Liver (tissue), 9 donors: ENCODE measurements around the gene MR1. TPM values are rescaled to one million over a fixed set of nuclear protein-coding genes. Genes with fewer than 3 reads are reported as not detected.

Experiments
- DNase-seq: peaks from one replicate; pipeline ENCODE4 v3.0.0-alpha.2; 2017; ENCODE audit warnings: low spot score
- H3K27ac ChIP-seq, 2 donors: one replicate each; pipeline ENCODE4 v1.7.0; 2013; ENCODE audit warnings: inconsistent platforms in 2 of 2, low read length in 2 of 2, control low read depth in 1 of 2, low read depth in 1 of 2, mild to moderate bottlenecking in 1 of 2
- H3K27me3 ChIP-seq, 4 donors: one replicate each; pipeline versions ENCODE4 v1.6.1 to v1.7.0; 2013; ENCODE audit warnings: low read length in 3 of 4, inconsistent platforms in 1 of 4, mild to moderate bottlenecking in 1 of 4, moderate library complexity in 1 of 4; ENCODE audit not compliant: control insufficient read depth in 4 of 4, insufficient read depth in 4 of 4
- H3K36me3 ChIP-seq, 4 donors: one replicate each; pipeline versions ENCODE4 v1.6.1 to v1.7.0; 2013; ENCODE audit warnings: low read length in 3 of 4, mild to moderate bottlenecking in 3 of 4, low read depth in 1 of 4, moderate library complexity in 1 of 4; ENCODE audit not compliant: control insufficient read depth in 4 of 4, insufficient read depth in 3 of 4
- H3K4me1 ChIP-seq, 4 donors: one replicate each; pipeline versions ENCODE4 v1.6.1 to v1.7.0; 2013; ENCODE audit warnings: low read length in 3 of 4, mild to moderate bottlenecking in 3 of 4, moderate library complexity in 1 of 4; ENCODE audit not compliant: control insufficient read depth in 4 of 4, insufficient read depth in 4 of 4
- H3K4me3 ChIP-seq, 3 donors: one replicate each; pipeline versions ENCODE4 v1.6.1 to v1.7.0; 2013; ENCODE audit warnings: low read length in 3 of 3, control low read depth in 1 of 3, low read depth in 1 of 3, mild to moderate bottlenecking in 1 of 3
- H3K9ac ChIP-seq, 2 donors: one replicate each; pipeline ENCODE4 v1.7.0; 2013; ENCODE audit warnings: low read length in 2 of 2, mild to moderate bottlenecking in 2 of 2, moderate library complexity in 2 of 2, control low read depth in 1 of 2, low read depth in 1 of 2
- H3K9me3 ChIP-seq, 4 donors: one replicate each; pipeline versions ENCODE4 v1.6.1 to v1.7.0; 2013; ENCODE audit warnings: low read length in 3 of 4; ENCODE audit not compliant: control insufficient read depth in 4 of 4
- ATF3 ChIP-seq: IDR thresholded peaks from 2 replicates; pipeline ENCODE4 v1.6.1; 2016; ENCODE audit warnings: antibody characterized with exemption
- EGR1 ChIP-seq, 2 donors: IDR thresholded peaks; 2 replicates each; pipeline ENCODE4 v1.6.1; 2016 to 2018; ENCODE audit warnings: antibody characterized with exemption in 2 of 2, low read depth in 2 of 2
- FOXA1 ChIP-seq: IDR thresholded peaks from 2 replicates; pipeline ENCODE4 v1.6.1; 2016; ENCODE audit warnings: antibody characterized with exemption
- FOXA2 ChIP-seq: IDR thresholded peaks from 2 replicates; pipeline ENCODE4 v1.6.1; 2016; ENCODE audit warnings: antibody characterized with exemption
- GABPA ChIP-seq, 2 donors: IDR thresholded peaks in 1 of 2; conservative IDR thresholded peaks in 1 of 2; 2 replicates each; pipeline ENCODE4 v1.6.1; 2016; ENCODE audit warnings: antibody characterized with exemption in 2 of 2, mild to moderate bottlenecking in 1 of 2, moderate library complexity in 1 of 2
- HNF4A ChIP-seq, 2 donors: conservative IDR thresholded peaks; 2 replicates each; pipeline ENCODE4 v1.6.1; 2016; ENCODE audit warnings: antibody characterized with exemption in 2 of 2, mild to moderate bottlenecking in 2 of 2
- HNF4G ChIP-seq: IDR thresholded peaks from 2 replicates; pipeline ENCODE4 v1.6.1; 2016; ENCODE audit warnings: antibody characterized with exemption
- JUND ChIP-seq, 2 donors: IDR thresholded peaks; 2 replicates each; pipeline ENCODE4 v1.6.1; 2016; ENCODE audit warnings: antibody characterized with exemption in 2 of 2
- NR2F2 ChIP-seq: IDR thresholded peaks from 2 replicates; pipeline ENCODE4 v1.6.1; 2016; ENCODE audit warnings: antibody characterized with exemption
- RAD21 ChIP-seq, 2 donors: IDR thresholded peaks; 2 replicates each; pipeline ENCODE4 v1.6.1; 2016; ENCODE audit warnings: antibody characterized with exemption in 2 of 2, mild to moderate bottlenecking in 2 of 2
- RXRA ChIP-seq, 2 donors: IDR thresholded peaks; 2 replicates each; pipeline ENCODE4 v1.6.1; 2017 to 2018; ENCODE audit warnings: antibody characterized with exemption in 2 of 2, mild to moderate bottlenecking in 1 of 2
- SP1 ChIP-seq: IDR thresholded peaks from 2 replicates; pipeline ENCODE4 v1.6.1; 2018; ENCODE audit warnings: antibody characterized with exemption, mild to moderate bottlenecking
- TAF1 ChIP-seq: conservative IDR thresholded peaks from 2 replicates; pipeline ENCODE4 v1.6.1; 2016; ENCODE audit warnings: antibody characterized with exemption, mild to moderate bottlenecking
- YY1 ChIP-seq: IDR thresholded peaks from 2 replicates; pipeline ENCODE4 v1.6.1; 2016; ENCODE audit warnings: antibody characterized with exemption, mild to moderate bottlenecking
- WGBS: extraction: QIAGEN DNeasy Blood & Tissue Kit; methylation state at CpG from one replicate; pipeline ENCODE4 v1.1.7; 2013; 5-methylcytosine and 5-hydroxymethylcytosine counted together
- polyA plus RNA-seq, 2 donors: library from polyadenylated mRNA; stranded (reverse) in 1 of 2; unstranded in 1 of 2; fragments of 200-250 nt in 1 of 2; fragments of >200 nt in 1 of 2; fragmentation: Nextera tagmentation in 1 of 2; extraction: Ambion mirVana in 1 of 2; gene quantifications; one replicate each; pipeline versions ENCODE4 v1.2.1 to v1.2.3, GENCODE V29; 2013 to 2015
- total RNA-seq, 2 donors: library from RNA; depleted of rRNA; stranded (reverse); fragments of >200 nt; gene quantifications; one replicate each; pipeline ENCODE4 v1.2.3, GENCODE V29; 2014
- TF ChIP-seq, protein P1 (sequence below): fragments of 150-350 bp; IDR thresholded peaks from 2 replicates; pipeline ENCODE4 v1.5.1; 2017; ENCODE audit warnings: improper control_type of control experiment, low read depth, low read length; ENCODE audit not compliant: missing input control
- TF ChIP-seq, protein P2 (sequence below): IDR thresholded peaks from 2 replicates; pipeline ENCODE4 v1.6.1; 2016; ENCODE audit warnings: antibody characterized with exemption
- TF ChIP-seq, protein P3 (sequence below): IDR thresholded peaks from 2 replicates; pipeline ENCODE4 v1.6.1; 2016; ENCODE audit warnings: antibody characterized with exemption, mild to moderate bottlenecking
- TF ChIP-seq, protein P4 (sequence below): IDR thresholded peaks from 2 replicates; pipeline ENCODE4 v1.6.1; 2016; ENCODE audit warnings: antibody characterized with exemption
- donor health status: healthy.
- donor health status: healthy.
- donor health status: healthy.
- donor health status: healthy.
- donor health status: healthy.

MR1 gene
- total and polyA plus RNA-seq, 4 donors = 5.5 to 8.1 (median 6.1) TPM

GRCh38 chr1:181106022-181106312 is 72.2 kb downstream of the MR1 start:
- DNase-seq = no peak
- H3K4me3 ChIP-seq = no peak overlapping the region
- peak overlapping the region in 1 of 2 donors; percentile 22 for H3K27ac ChIP-seq
- no peaks in the 10 kb centered on the region for H3K9me3 ChIP-seq
- no peak overlapping the region for H3K9ac ChIP-seq
- peaks cover 3 to 25% (median 14%) of the 10 kb centered on the region in 4 donors for H3K4me1 ChIP-seq
- no peaks in the 10 kb centered on the region for H3K27me3 ChIP-seq
- TF ChIP-seq, protein P1, sequence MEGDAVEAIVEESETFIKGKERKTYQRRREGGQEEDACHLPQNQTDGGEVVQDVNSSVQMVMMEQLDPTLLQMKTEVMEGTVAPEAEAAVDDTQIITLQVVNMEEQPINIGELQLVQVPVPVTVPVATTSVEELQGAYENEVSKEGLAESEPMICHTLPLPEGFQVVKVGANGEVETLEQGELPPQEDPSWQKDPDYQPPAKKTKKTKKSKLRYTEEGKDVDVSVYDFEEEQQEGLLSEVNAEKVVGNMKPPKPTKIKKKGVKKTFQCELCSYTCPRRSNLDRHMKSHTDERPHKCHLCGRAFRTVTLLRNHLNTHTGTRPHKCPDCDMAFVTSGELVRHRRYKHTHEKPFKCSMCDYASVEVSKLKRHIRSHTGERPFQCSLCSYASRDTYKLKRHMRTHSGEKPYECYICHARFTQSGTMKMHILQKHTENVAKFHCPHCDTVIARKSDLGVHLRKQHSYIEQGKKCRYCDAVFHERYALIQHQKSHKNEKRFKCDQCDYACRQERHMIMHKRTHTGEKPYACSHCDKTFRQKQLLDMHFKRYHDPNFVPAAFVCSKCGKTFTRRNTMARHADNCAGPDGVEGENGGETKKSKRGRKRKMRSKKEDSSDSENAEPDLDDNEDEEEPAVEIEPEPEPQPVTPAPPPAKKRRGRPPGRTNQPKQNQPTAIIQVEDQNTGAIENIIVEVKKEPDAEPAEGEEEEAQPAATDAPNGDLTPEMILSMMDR = no peak
- TF ChIP-seq, protein P2, sequence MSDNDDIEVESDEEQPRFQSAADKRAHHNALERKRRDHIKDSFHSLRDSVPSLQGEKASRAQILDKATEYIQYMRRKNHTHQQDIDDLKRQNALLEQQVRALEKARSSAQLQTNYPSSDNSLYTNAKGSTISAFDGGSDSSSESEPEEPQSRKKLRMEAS = no peak
- no peak for TF ChIP-seq HNF4G
- TF ChIP-seq, protein P3, sequence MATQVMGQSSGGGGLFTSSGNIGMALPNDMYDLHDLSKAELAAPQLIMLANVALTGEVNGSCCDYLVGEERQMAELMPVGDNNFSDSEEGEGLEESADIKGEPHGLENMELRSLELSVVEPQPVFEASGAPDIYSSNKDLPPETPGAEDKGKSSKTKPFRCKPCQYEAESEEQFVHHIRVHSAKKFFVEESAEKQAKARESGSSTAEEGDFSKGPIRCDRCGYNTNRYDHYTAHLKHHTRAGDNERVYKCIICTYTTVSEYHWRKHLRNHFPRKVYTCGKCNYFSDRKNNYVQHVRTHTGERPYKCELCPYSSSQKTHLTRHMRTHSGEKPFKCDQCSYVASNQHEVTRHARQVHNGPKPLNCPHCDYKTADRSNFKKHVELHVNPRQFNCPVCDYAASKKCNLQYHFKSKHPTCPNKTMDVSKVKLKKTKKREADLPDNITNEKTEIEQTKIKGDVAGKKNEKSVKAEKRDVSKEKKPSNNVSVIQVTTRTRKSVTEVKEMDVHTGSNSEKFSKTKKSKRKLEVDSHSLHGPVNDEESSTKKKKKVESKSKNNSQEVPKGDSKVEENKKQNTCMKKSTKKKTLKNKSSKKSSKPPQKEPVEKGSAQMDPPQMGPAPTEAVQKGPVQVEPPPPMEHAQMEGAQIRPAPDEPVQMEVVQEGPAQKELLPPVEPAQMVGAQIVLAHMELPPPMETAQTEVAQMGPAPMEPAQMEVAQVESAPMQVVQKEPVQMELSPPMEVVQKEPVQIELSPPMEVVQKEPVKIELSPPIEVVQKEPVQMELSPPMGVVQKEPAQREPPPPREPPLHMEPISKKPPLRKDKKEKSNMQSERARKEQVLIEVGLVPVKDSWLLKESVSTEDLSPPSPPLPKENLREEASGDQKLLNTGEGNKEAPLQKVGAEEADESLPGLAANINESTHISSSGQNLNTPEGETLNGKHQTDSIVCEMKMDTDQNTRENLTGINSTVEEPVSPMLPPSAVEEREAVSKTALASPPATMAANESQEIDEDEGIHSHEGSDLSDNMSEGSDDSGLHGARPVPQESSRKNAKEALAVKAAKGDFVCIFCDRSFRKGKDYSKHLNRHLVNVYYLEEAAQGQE = no peak
- TF ChIP-seq GABPA (IDR thresholded peaks at IDR 0.05 in 1 of 2, conservative IDR thresholded peaks at IDR 0.05 in 1 of 2) = no peak
- TF ChIP-seq FOXA2 = no peak
- no peak for TF ChIP-seq HNF4A (conservative IDR thresholded peaks at IDR 0.05)
- TF ChIP-seq YY1 = no peak
- TF ChIP-seq EGR1 (IDR thresholded peaks at IDR 0.05; ENCODE audit: low read depth in 2 of 2) = no peak
- TF ChIP-seq RAD21 (IDR thresholded peaks at IDR 0.05) = no peak
- TF ChIP-seq TAF1 = no peak
- TF ChIP-seq ATF3 = no peak
- TF ChIP-seq, protein P4, sequence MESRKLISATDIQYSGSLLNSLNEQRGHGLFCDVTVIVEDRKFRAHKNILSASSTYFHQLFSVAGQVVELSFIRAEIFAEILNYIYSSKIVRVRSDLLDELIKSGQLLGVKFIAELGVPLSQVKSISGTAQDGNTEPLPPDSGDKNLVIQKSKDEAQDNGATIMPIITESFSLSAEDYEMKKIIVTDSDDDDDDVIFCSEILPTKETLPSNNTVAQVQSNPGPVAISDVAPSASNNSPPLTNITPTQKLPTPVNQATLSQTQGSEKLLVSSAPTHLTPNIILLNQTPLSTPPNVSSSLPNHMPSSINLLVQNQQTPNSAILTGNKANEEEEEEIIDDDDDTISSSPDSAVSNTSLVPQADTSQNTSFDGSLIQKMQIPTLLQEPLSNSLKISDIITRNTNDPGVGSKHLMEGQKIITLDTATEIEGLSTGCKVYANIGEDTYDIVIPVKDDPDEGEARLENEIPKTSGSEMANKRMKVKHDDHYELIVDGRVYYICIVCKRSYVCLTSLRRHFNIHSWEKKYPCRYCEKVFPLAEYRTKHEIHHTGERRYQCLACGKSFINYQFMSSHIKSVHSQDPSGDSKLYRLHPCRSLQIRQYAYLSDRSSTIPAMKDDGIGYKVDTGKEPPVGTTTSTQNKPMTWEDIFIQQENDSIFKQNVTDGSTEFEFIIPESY = no peak
- TF ChIP-seq FOXA1 = no peak
- no peak for TF ChIP-seq SP1
- no peak for TF ChIP-seq RXRA (IDR thresholded peaks at IDR 0.05)
- no peak for TF ChIP-seq JUND (IDR thresholded peaks at IDR 0.05)
- TF ChIP-seq NR2F2 = no peak
- WGBS = 78% methylated on average over 3 of the region's 3 CpGs
- H3K36me3 ChIP-seq = no peaks in the 10 kb centered on the region

- Histone ChIP-seq H3K27me3 (no peaks in the 10 kb centered on the region), H3K9me3 (no peaks in the 10 kb centered on the region), H3K9ac (no peak overlapping the region), H3K4me1 (peaks cover 3 to 25% (median 14%) of the 10 kb centered on the region in 4 donors), H3K4me3 (no peak overlapping the region), H3K27ac (no peak overlapping the region), H3K36me3 (no peaks in the 10 kb centered on the region)
- whole genome bisulfite sequencing = 70% methylated on average over 6 of the region's 6 CpGs
- no peak for DNase-seq
- TF ChIP-seq FOXA2 = no peak
- no peak for TF ChIP-seq GABPA (IDR thresholded peaks at IDR 0.05 in 1 of 2, conservative IDR thresholded peaks at IDR 0.05 in 1 of 2)
- TF ChIP-seq EGR1 (IDR thresholded peaks at IDR 0.05; ENCODE audit: low read depth in 2 of 2) = no peak
- TF ChIP-seq HNF4G = no peak
- TF ChIP-seq RAD21 (IDR thresholded peaks at IDR 0.05) = no peak
- peak; percentile 58 for TF ChIP-seq NR2F2
Measured at GRCh38 chr1:181106479-181106878, 72.7 kb downstream of the MR1 start.
